ENCODE results near the gene PPP2R5E.
"Not testable (repeated sequence)": the region's sequence is repeated elsewhere in the genome, so short reads cannot be mapped to it uniquely, and the experiment has no call there.

Gene PPP2R5E

GRCh38 chr14:63543000-63543825, at the start of gene PPP2R5E:
Gene PPP2R5E, minus strand, starts transcription at chr14:63543377. Its CDS starts 3,692 bp downstream, at chr14:63539685.
- TF ChIP-seq CTCF (conservative IDR thresholded peaks at IDR 0.05; ENCODE audit: low read length), result no peak
- H3K4me3 ChIP-seq (ENCODE audit: low read length), result peak within 1 kb of the TSS; percentile 94
- peak; percentile 99 for DNase-seq (ENCODE audit: low read depth)

- H3K4me3 ChIP-seq (ENCODE audit: low read length); DNase-seq (ENCODE audit: low read depth): not testable (repeated sequence)
Measured at GRCh38 chr14:63583046-63583445, 39.9 kb upstream of the PPP2R5E start.

GRCh38 chr14:63581491-63581890, 38.3 kb upstream of the PPP2R5E start:
- no peak overlapping the region for H3K4me3 ChIP-seq (ENCODE audit: low read length)
- TF ChIP-seq CTCF (conservative IDR thresholded peaks at IDR 0.05; ENCODE audit: low read length), result no peak
- DNase-seq (ENCODE audit: low read depth), result no peak

- peak; percentile 8 for DNase-seq (ENCODE audit: low read depth)
- no peak for TF ChIP-seq CTCF (conservative IDR thresholded peaks at IDR 0.05; ENCODE audit: low read length)
- no peak overlapping the region for H3K4me3 ChIP-seq (ENCODE audit: low read length)
Measured at GRCh38 chr14:63578300-63578699, 35.1 kb upstream of the PPP2R5E start.

- H3K4me3 ChIP-seq (ENCODE audit: low read length), result no peak overlapping the region
- DNase-seq (ENCODE audit: low read depth), result peak; percentile 6
- TF ChIP-seq CTCF (conservative IDR thresholded peaks at IDR 0.05; ENCODE audit: low read length), result no peak
Measured at GRCh38 chr14:63573581-63573980, 30.4 kb upstream of the PPP2R5E start.

- H3K4me3 ChIP-seq (ENCODE audit: low read length), result no peak overlapping the region
- no peak for DNase-seq (ENCODE audit: low read depth)
- no peak for TF ChIP-seq CTCF (conservative IDR thresholded peaks at IDR 0.05; ENCODE audit: low read length)
Measured at GRCh38 chr14:63565448-63565847, 22.3 kb upstream of the PPP2R5E start.

GRCh38 chr14:63564318-63564717, 21.1 kb upstream of the PPP2R5E start:
- DNase-seq (ENCODE audit: low read depth), result peak; percentile 20
- H3K4me3 ChIP-seq (ENCODE audit: low read length), result no peak overlapping the region
- TF ChIP-seq CTCF (conservative IDR thresholded peaks at IDR 0.05; ENCODE audit: low read length), result no peak

All from AG10803 (cell line).